HEK293T (cell line): ENCODE measurements around the gene WRAP73.

Experiments
- ELF4 ChIP-seq: fragments of 450-650 bp; IDR thresholded peaks from 2 replicates; pipeline ENCODE4 v1.6.1; 2017; ENCODE audit warnings: antibody characterized with exemption
- FOXK2 ChIP-seq: fragments of 450-650 bp; IDR thresholded peaks from 2 replicates; pipeline ENCODE4 v1.6.1; 2016; ENCODE audit warnings: mild to moderate bottlenecking

DNA sequence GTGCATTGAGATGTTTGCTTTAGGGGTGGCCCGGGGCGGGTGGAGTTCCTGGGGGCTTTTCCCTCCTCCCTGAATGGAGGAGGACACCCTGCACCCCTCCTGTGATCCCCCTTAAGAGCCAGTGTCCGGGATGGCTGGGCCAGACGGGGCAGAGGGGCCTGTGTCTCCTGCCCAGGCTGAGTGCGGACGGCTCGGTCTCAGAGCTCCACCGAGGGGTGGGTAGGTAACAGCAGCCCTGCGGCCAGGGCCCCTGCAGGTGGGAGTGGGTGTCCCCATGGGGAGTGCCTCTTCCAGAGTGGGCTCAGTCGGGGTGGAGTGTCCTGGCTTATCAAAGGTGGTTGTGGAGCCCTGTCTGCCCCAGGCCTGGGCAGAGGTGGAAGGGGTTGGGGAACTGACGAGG is 25.5 kb upstream of the WRAP73 start:
- no peak for TF ChIP-seq FOXK2
- TF ChIP-seq ELF4: no peak
